GM12878 (cell line): Measurements from ENCODE around the gene DCUN1D5. TPM values are rescaled to one million over a fixed set of nuclear protein-coding genes. Genes with fewer than 3 reads are reported as not detected.

ENCODE experiments used
- ATAC-seq: fragments of 200-7000 bp; cut with Tn5 transposase; 3 replicates; pipeline ENCODE4 v1.9.1; 2020; ENCODE audit warnings: mild to moderate bottlenecking, moderate library complexity
- BruUV-seq: library from RNA; stranded (reverse); fragments of 400-500 nt; replicated peaks from 2 replicates; lab custom pipeline; 2021; lab: Mats Ljungman, UMichigan
- CTCF ChIA-PET: fragments of 300-600 bp; sonication (Branson Sonifier 250); formaldehyde crosslinking; extraction: SDS; loops from one replicate; lab custom pipeline; 2021; ENCODE audit warnings: inconsistent platforms; lab: Yijun Ruan, JAX
- POLR2A ChIA-PET: fragments of 350-600 bp; formaldehyde crosslinking; extraction: SDS; loops from one replicate; lab custom pipeline; 2021; ENCODE audit warnings: inconsistent platforms; lab: Charles Lee
- RAD21 ChIA-PET: fragments of 300-600 bp; sonication (Branson Sonifier 250); formaldehyde crosslinking; loops from one replicate; lab custom pipeline; 2023; ENCODE audit warnings: antibody characterized with exemption; ENCODE audit not compliant: unreplicated experiment; lab: Charles Lee
- SMC1A ChIA-PET: fragments of 300-600 bp; sonication (Branson Sonifier 250); formaldehyde crosslinking; loops from one replicate; lab custom pipeline; 2023; ENCODE audit not compliant: unreplicated experiment, uncharacterized antibody; lab: Charles Lee
- DNase-seq: peaks from one replicate; pipeline ENCODE4 v3.0.0-alpha.2; 2011; ENCODE audit warnings: low read depth, low spot score
- FAIRE-seq: peaks from 3 replicates; lab custom pipeline; 2011; peaks lifted over from hg19 to GRCh38; lab: Jason Lieb, UNC
- H2AFZ ChIP-seq: 2 replicates; pipeline ENCODE4 v1.6.0; 2011; ENCODE audit warnings: low read depth, low read length, control low read depth; ENCODE audit not compliant: control insufficient read depth
- H3K27ac ChIP-seq: 2 replicates; pipeline ENCODE4 v1.5.1; 2011; ENCODE audit warnings: control low read depth; ENCODE audit not compliant: control insufficient read depth, insufficient read depth
- H3K27me3 ChIP-seq, 2 experiments: replicated peaks in 1 of 2; 2 replicates each; pipeline versions ENCODE4 v1.6.0 to v1.6.1; 2011; ENCODE audit warnings: low read length in 1 of 2; ENCODE audit not compliant: control insufficient read depth in 2 of 2, insufficient read depth in 2 of 2
- H3K36me3 ChIP-seq, 2 experiments: 2 replicates each; pipeline ENCODE4 v1.5.1; 2011; ENCODE audit warnings: low read length in 1 of 2; ENCODE audit not compliant: control insufficient read depth in 2 of 2, insufficient read depth in 2 of 2
- H3K4me1 ChIP-seq: 2 replicates; pipeline ENCODE4 v1.6.1; 2011; ENCODE audit warnings: mild to moderate bottlenecking, low read length, moderate library complexity, mixed read lengths; ENCODE audit not compliant: control insufficient read depth, insufficient read depth
- H3K4me2 ChIP-seq: 2 replicates; pipeline ENCODE4 v1.6.0; 2011; ENCODE audit warnings: control low read depth; ENCODE audit not compliant: control insufficient read depth, insufficient read depth
- H3K4me3 ChIP-seq: fragments of 200-600 bp; sonication (generic); 2 replicates; pipeline ENCODE4 v1.5.1; 2016
- H3K79me2 ChIP-seq: 2 replicates; pipeline ENCODE4 v1.6.0; 2011; ENCODE audit warnings: low read length; ENCODE audit not compliant: control insufficient read depth, insufficient read depth
- H3K9ac ChIP-seq: 2 replicates; pipeline ENCODE4 v1.8.0; 2011; ENCODE audit warnings: low read length, control low read depth, mixed read lengths; ENCODE audit not compliant: control insufficient read depth, insufficient read depth
- H3K9me3 ChIP-seq: replicated peaks from 3 replicates; pipeline ENCODE4 v1.5.1; 2011; ENCODE audit warnings: mild to moderate bottlenecking, low read length; ENCODE audit not compliant: control insufficient read depth, insufficient read depth
- H4K20me1 ChIP-seq: 2 replicates; pipeline ENCODE4 v1.6.0; 2011; ENCODE audit not compliant: control insufficient read depth, insufficient read depth
- KDM1A ChIP-seq: fragments of 200-600 bp; sonication (generic); IDR thresholded peaks from 2 replicates; pipeline ENCODE4 v1.6.1; 2016; ENCODE audit warnings: borderline replicate concordance
- KLF5 ChIP-seq: fragments of 450-650 bp; IDR thresholded peaks from 2 replicates; pipeline ENCODE4 v1.6.1; 2014; ENCODE audit warnings: mild to moderate bottlenecking; ENCODE audit not compliant: partially characterized antibody
- NR2C2 ChIP-seq: IDR thresholded peaks from 2 replicates; pipeline ENCODE4 v1.6.1; 2011; ENCODE audit warnings: borderline replicate concordance, low read depth; ENCODE audit not compliant: control insufficient read depth, insufficient read length
- RBBP5 ChIP-seq: fragments of 200-600 bp; sonication (generic); conservative IDR thresholded peaks from 2 replicates; pipeline ENCODE4 v1.6.1; 2016
- ZBED1 ChIP-seq: IDR thresholded peaks from 2 replicates; pipeline ENCODE4 v1.6.1; 2016; ENCODE audit warnings: borderline replicate concordance
- ZNF384 ChIP-seq: IDR thresholded peaks from 2 replicates; pipeline ENCODE4 v1.6.1; 2012; ENCODE audit warnings: low read depth, mild to moderate bottlenecking, low read length, improper control_type of control experiment, borderline replicate concordance
- WGBS: methylation state at CpG from one replicate; pipeline ENCODE4 v1.1.6; 2016; ENCODE audit warnings: low lambda C conversion rate; ENCODE audit not compliant: insufficient replicate concordance, insufficient coverage; ENCODE audit errors: missing lambda C conversion rate; 5-methylcytosine and 5-hydroxymethylcytosine counted together
- in situ Hi-C: fragments of 300-500 bp; cut with MboI; formaldehyde crosslinking; loops from 9 replicates; pipeline ENCODE4 v1.14.3; 2018; ENCODE audit warnings: mixed read lengths
- intact Hi-C: fragments of 100-400 bp; cut with micrococcal nuclease; formaldehyde crosslinking; loops from one replicate; pipeline ENCODE4 v1.14.2; 2022; ENCODE audit not compliant: unreplicated experiment
- polyA plus RNA-seq, 11 experiments: library from polyadenylated mRNA; depleted of rRNA in 4 of 11; unstranded in 6 of 11; stranded (reverse) in 5 of 11; fragments of >200 nt; fragmentation: Nextera tagmentation in 4 of 11; fragmentation: Illumina TruSeq in 1 of 11; extraction: Ambion mirVana in 4 of 11; extraction: Trizol in 1 of 11; gene quantifications; 1 replicate in 1 of 11; 2 replicates in 10 of 11; pipeline versions ENCODE4 v1.2.1 to v1.2.3, GENCODE V29; 2011 to 2016; ENCODE audit warnings: inconsistent platforms in 2 of 11, missing spikeins in 2 of 11, low read depth in 1 of 11
- total RNA-seq, 4 experiments: library from RNA; depleted of rRNA in 3 of 4; stranded (reverse); fragments of >200 nt in 3 of 4; fragmentation: Illumina TruSeq in 1 of 4; extraction: Trizol in 1 of 4; gene quantifications; 2 replicates each; pipeline versions ENCODE4 v1.2.1 to v1.2.3, GENCODE V29; 2013 to 2021

DCUN1D5 gene
- total and polyA plus RNA-seq, 10 of the 15 experiments (the other 5 are each of a cell fraction or from before 2014, with no cell fraction given) = 20.4 to 87.0 (median 60.6) TPM

DNA sequence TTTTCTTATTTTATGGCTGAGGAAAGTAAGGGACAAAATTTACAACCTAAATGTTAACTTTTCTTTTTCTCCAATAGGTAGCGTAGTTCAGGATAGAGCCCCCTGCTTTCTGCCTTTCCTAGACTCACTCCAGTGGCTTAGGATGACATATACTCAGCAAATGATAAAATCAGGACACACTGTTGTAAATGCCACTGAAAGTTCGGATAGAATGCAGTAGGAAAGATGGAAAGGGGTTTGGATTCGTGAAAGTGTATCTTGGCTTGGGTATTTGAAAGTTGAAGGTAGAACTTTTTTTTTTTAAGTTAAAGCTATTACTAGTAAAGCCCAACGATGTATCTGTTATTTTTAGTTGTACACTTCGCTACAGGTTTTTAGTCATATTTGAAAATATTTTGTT is 19.4 kb upstream of the DCUN1D5 start:
- POLR2A ChIA-PET = interaction anchor here (1.1 kb wide), 1 partner anchor 20 kb away, joined by 3 read pairs; no protein-coding TSS in a partner anchor
- Histone ChIP-seq H3K27me3 (no peaks in the 10 kb centered on the region; a peak in 2 of 4 replicates), H3K4me2 (no peak overlapping the region), H3K9me3 (no peaks in the 10 kb centered on the region), H2AFZ (no peak overlapping the region), H4K20me1 (no peaks in the 10 kb centered on the region), H3K9ac (no peak overlapping the region), H3K4me1 (peaks cover 3% of the 10 kb centered on the region; the same call in 1 of the 2 replicates), H3K79me2 (no peaks in the 10 kb centered on the region), H3K4me3 (no peak overlapping the region), H3K36me3 (no peaks in the 10 kb centered on the region), H3K27ac (no peak overlapping the region)
- WGBS = 63% methylated on average over 5 of the region's 5 CpGs
- TF ChIP-seq KLF5 = no peak
- TF ChIP-seq ZBED1 = no peak
- TF ChIP-seq NR2C2 = no peak
- TF ChIP-seq ZNF384 = no peak
- no peak for TF ChIP-seq RBBP5
- intact Hi-C loops = no loop called here
- DNase-seq = no peak
- in situ Hi-C loops = no loop called here
- RAD21 ChIA-PET = interaction anchor here (0.6 kb wide), 1 partner anchor 60 kb away, joined by 3 read pairs; no protein-coding TSS in a partner anchor
- SMC1A ChIA-PET = interaction anchor here (0.6 to 1.7 kb wide), 3 partner anchors 19 to 197 kb away, joined by 3 to 5 read pairs (median 3); partner anchors contain the start of gene DCUN1D5
- FAIRE-seq = no peak
- CTCF ChIA-PET = interaction anchor here (1.0 to 1.1 kb wide), 2 partner anchors 11 to 59 kb away, joined by 3 read pairs; no protein-coding TSS in a partner anchor
- ATAC-seq = no peak
- no TSS peak for BruUV-seq

DNA sequence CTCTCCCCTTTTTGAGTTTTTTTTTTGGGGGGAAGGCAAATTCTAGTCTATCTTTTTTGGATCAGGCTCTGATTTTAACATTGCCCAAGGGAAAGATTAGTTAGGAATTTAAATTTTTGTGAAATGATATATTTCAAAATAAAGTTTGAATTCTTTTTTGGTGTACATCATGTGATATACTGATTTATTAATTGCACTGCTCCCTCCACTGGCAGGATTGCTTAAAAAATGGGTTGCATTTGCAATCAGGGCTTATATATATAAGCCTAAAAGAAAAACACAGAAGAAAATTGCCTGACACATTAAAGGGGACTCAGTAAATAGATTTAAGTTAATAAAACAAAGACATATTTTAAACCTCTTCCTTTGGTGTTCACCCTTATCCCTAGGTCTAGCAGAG is 18.4 kb upstream of the DCUN1D5 start:
- Histone ChIP-seq H3K9ac (no peak overlapping the region), H3K36me3 (no peaks in the 10 kb centered on the region), H3K27ac (no peak overlapping the region), H3K4me1 (peaks cover 3% of the 10 kb centered on the region; the same call in 1 of the 2 replicates), H3K79me2 (no peaks in the 10 kb centered on the region), H3K9me3 (no peaks in the 10 kb centered on the region), H2AFZ (no peak overlapping the region), H4K20me1 (no peaks in the 10 kb centered on the region), H3K27me3 (no peaks in the 10 kb centered on the region; a peak in 2 of 4 replicates), H3K4me3 (no peak overlapping the region), H3K4me2 (no peak overlapping the region)
- CTCF ChIA-PET = interaction anchor here (1.6 kb wide), 1 partner anchor 168 kb away, joined by 4 read pairs; no protein-coding TSS in a partner anchor
- intact Hi-C loops = no loop called here
- in situ Hi-C loops = no loop called here
- BruUV-seq = no TSS peak
- FAIRE-seq (no peak), ATAC-seq (no peak), DNase-seq (no peak)
- RAD21 ChIA-PET = no interaction called here
- TF ChIP-seq KDM1A = no peak
- POLR2A ChIA-PET = no interaction called here
- SMC1A ChIA-PET = interaction anchor here (1.8 to 2.0 kb wide), 2 partner anchors 20 to 69 kb away, joined by 5 to 6 read pairs; no protein-coding TSS in a partner anchor
